HCT116 (cell line): ENCODE results near the gene KANSL3.

Source experiments
- CTCF ChIP-seq, 3 experiments: fragments of 200-600 bp in 1 of 3; sonication (generic) in 1 of 3; IDR thresholded peaks in 2 of 3; conservative IDR thresholded peaks in 1 of 3; 2 replicates each; pipeline ENCODE4 v1.5.1; 2012 to 2017; ENCODE audit warnings: low read depth in 2 of 3, low read length in 2 of 3, antibody characterized with exemption in 1 of 3, borderline replicate concordance in 1 of 3, control low read depth in 1 of 3, mild to moderate bottlenecking in 1 of 3, mixed read lengths in 1 of 3, mixed run types in 1 of 3, moderate library complexity in 1 of 3; ENCODE audit not compliant: insufficient read depth in 1 of 3
- EZH2 ChIP-seq: fragments of 200-600 bp; sonication (generic); IDR thresholded peaks from 2 replicates; pipeline ENCODE4 v1.6.1; 2017; ENCODE audit warnings: antibody characterized with exemption, mixed run types
- POLR2A ChIP-seq: IDR thresholded peaks from 2 replicates; pipeline ENCODE4 v1.7.0; 2011; ENCODE audit warnings: borderline replicate concordance; ENCODE audit not compliant: insufficient read depth, insufficient read length; ENCODE audit errors: extremely low read depth
- REST ChIP-seq: IDR thresholded peaks from 2 replicates; pipeline ENCODE4 v1.6.1; 2012; ENCODE audit warnings: low read depth
- SP1 ChIP-seq: IDR thresholded peaks from 2 replicates; pipeline ENCODE4 v1.6.1; 2012; ENCODE audit warnings: low read depth
- TCF7L2 ChIP-seq: IDR thresholded peaks from 2 replicates; pipeline ENCODE4 v1.7.0; 2011; ENCODE audit warnings: borderline replicate concordance, inconsistent platforms; ENCODE audit not compliant: insufficient read depth, insufficient read length; ENCODE audit errors: extremely low read depth
- ZBTB33 ChIP-seq: IDR thresholded peaks from 2 replicates; pipeline ENCODE4 v1.6.1; 2011; ENCODE audit warnings: mild to moderate bottlenecking, low read length, moderate library complexity; ENCODE audit not compliant: insufficient replicate concordance; ENCODE audit errors: extremely low read depth

- TF ChIP-seq POLR2A (no peak), CTCF (IDR thresholded peaks at IDR 0.05 in 2 of 3, conservative IDR thresholded peaks at IDR 0.05 in 1 of 3; ENCODE audit: borderline replicate concordance in 1 of 3, insufficient read depth in 1 of 3, low read depth in 2 of 3, low read length in 2 of 3) (no peak), TCF7L2 (no peak), ZBTB33 (no peak), SP1 (no peak), EZH2 (no peak), REST (no peak)
Measured at GRCh38 chr2:96608469-96609455, 29.4 kb downstream of the KANSL3 start.
